Measurements from ENCODE around the gene NOL11.

Gene NOL11

DNA sequence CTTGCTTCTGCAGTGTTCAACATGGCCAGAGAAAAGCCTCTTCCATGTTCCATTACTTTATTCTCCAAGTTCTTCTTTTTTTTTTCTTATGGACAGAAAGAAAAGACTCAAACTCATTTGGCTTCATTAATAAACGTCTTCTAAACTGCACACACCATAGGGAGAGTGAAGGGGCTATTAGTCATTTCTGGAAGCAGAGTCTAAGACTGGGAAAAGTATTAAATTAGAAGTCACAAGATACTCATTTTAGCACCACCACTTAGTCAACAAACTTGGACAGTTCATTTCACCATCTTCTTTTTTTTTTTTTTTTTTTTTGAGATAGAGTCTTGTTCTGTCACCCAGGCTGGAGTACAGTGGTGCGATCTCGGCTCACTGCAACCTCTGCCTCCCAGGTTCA, 52.8 kb downstream of the NOL11 start:
- no peak overlapping the region for H3K9ac ChIP-seq (ENCODE audit: low read length)
- no peak overlapping the region for H3K4me3 ChIP-seq (ENCODE audit: insufficient read depth, low read length, poor library complexity, severe bottlenecking)
- H3K27me3 ChIP-seq (ENCODE audit: low read length): no peaks in the 10 kb centered on the region
- H3K36me3 ChIP-seq (ENCODE audit: low read length): no peaks in the 10 kb centered on the region
- TF ChIP-seq EZH2phosphoT487 (conservative IDR thresholded peaks at IDR 0.05; ENCODE audit: low read length): no peak
- TF ChIP-seq, protein P1, sequence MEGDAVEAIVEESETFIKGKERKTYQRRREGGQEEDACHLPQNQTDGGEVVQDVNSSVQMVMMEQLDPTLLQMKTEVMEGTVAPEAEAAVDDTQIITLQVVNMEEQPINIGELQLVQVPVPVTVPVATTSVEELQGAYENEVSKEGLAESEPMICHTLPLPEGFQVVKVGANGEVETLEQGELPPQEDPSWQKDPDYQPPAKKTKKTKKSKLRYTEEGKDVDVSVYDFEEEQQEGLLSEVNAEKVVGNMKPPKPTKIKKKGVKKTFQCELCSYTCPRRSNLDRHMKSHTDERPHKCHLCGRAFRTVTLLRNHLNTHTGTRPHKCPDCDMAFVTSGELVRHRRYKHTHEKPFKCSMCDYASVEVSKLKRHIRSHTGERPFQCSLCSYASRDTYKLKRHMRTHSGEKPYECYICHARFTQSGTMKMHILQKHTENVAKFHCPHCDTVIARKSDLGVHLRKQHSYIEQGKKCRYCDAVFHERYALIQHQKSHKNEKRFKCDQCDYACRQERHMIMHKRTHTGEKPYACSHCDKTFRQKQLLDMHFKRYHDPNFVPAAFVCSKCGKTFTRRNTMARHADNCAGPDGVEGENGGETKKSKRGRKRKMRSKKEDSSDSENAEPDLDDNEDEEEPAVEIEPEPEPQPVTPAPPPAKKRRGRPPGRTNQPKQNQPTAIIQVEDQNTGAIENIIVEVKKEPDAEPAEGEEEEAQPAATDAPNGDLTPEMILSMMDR (IDR thresholded peaks at IDR 0.05; ENCODE audit: insufficient read depth, low read length, poor library complexity, severe bottlenecking): no peak
- no peaks in the 10 kb centered on the region for H3K9me2 ChIP-seq (replicated peaks; ENCODE audit: insufficient read depth, low read length)
- H3K9me3 ChIP-seq (ENCODE audit: insufficient read depth, low read length): no peaks in the 10 kb centered on the region
- H2AFZ ChIP-seq (ENCODE audit: low read depth, low read length, severe bottlenecking): no peak overlapping the region
- no peaks in the 10 kb centered on the region for H3K79me2 ChIP-seq (ENCODE audit: insufficient read depth, low read length)
- no peaks in the 10 kb centered on the region for H3F3A ChIP-seq (ENCODE audit: insufficient read depth)
- no peaks in the 10 kb centered on the region for H4K20me1 ChIP-seq (ENCODE audit: low read depth, low read length)
- H3K4me2 ChIP-seq (ENCODE audit: low read depth, low read length, poor library complexity, severe bottlenecking): no peak overlapping the region
- H3K27ac ChIP-seq (ENCODE audit: low read depth, low read length): no peak overlapping the region

DNA sequence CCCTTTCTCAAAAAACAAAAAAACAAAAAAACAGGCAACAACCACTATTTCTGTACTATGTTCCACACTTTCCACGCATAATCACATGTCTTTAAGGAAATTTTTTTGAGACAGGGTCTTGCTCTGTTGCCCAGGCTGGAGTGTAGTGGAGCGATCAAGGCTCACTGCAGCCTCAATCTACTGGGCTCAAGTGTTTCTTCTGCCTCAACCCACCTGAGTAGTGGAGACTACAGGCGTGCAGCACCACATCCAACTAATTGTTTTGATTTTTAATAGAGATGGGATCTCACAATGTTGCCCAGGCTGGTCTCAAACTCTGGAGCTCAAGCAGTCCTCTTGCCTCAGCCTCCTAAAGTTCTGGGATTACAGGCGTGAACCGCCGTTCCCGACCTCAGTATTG, 54.9 kb downstream of the NOL11 start:
- H3K27me3 ChIP-seq (ENCODE audit: low read length): no peaks in the 10 kb centered on the region
- H3K9me3 ChIP-seq (ENCODE audit: insufficient read depth, low read length): no peaks in the 10 kb centered on the region
- no peak overlapping the region for H3K4me3 ChIP-seq (ENCODE audit: insufficient read depth, low read length, poor library complexity, severe bottlenecking)

DNA sequence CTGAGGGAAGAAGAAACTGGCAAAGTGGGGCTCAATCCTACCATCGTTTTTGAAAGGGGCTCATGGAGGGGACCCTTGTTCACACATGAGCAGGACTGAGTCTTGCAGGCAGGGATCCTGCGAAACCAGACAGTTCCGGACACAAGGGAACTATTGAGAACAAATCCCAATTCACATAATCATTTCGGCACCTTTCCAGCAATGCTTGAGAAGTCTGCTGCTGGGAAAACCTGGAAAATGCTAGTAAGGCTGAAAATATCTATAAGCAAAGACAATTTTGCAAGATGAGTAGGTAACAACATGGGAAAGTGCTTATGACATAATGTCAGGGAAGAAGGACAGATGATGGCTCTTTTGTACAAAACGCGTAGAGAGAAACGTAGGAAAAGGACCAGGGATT, 55.5 kb downstream of the NOL11 start:
- TF ChIP-seq EZH2phosphoT487 (conservative IDR thresholded peaks at IDR 0.05; ENCODE audit: low read length): no peak
- TF ChIP-seq, protein P1 (IDR thresholded peaks at IDR 0.05; ENCODE audit: insufficient read depth, low read length, poor library complexity, severe bottlenecking): no peak
- Histone ChIP-seq H3K27ac (ENCODE audit: low read depth, low read length) (no peak overlapping the region), H2AFZ (ENCODE audit: low read depth, low read length, severe bottlenecking) (no peak overlapping the region), H3K9me2 (replicated peaks; ENCODE audit: insufficient read depth, low read length) (no peaks in the 10 kb centered on the region), H4K20me1 (ENCODE audit: low read depth, low read length) (no peaks in the 10 kb centered on the region), H3K9ac (ENCODE audit: low read length) (no peak overlapping the region), H3K9me3 (ENCODE audit: insufficient read depth, low read length) (no peaks in the 10 kb centered on the region), H3K4me2 (ENCODE audit: low read depth, low read length, poor library complexity, severe bottlenecking) (no peak overlapping the region), H3K79me2 (ENCODE audit: insufficient read depth, low read length) (no peaks in the 10 kb centered on the region), H3K36me3 (ENCODE audit: low read length) (no peaks in the 10 kb centered on the region), H3K4me3 (ENCODE audit: insufficient read depth, low read length, poor library complexity, severe bottlenecking) (no peak overlapping the region), H3K27me3 (ENCODE audit: low read length) (no peaks in the 10 kb centered on the region), H3F3A (ENCODE audit: insufficient read depth) (no peaks in the 10 kb centered on the region)

More for the DNA sequence above, 54.9 kb downstream of the NOL11 start:
- H2AFZ ChIP-seq (ENCODE audit: low read depth, low read length, severe bottlenecking): no peak overlapping the region
- H3K9ac ChIP-seq (ENCODE audit: low read length): no peak overlapping the region
- H3K27ac ChIP-seq (ENCODE audit: low read depth, low read length): no peak overlapping the region
- no peak overlapping the region for H3K4me2 ChIP-seq (ENCODE audit: low read depth, low read length, poor library complexity, severe bottlenecking)
- no peaks in the 10 kb centered on the region for H3K36me3 ChIP-seq (ENCODE audit: low read length)
- no peaks in the 10 kb centered on the region for H3K79me2 ChIP-seq (ENCODE audit: insufficient read depth, low read length)
- H3F3A ChIP-seq (ENCODE audit: insufficient read depth): no peaks in the 10 kb centered on the region
- no peaks in the 10 kb centered on the region for H3K9me2 ChIP-seq (replicated peaks; ENCODE audit: insufficient read depth, low read length)
- TF ChIP-seq EZH2phosphoT487 (conservative IDR thresholded peaks at IDR 0.05; ENCODE audit: low read length): no peak
- TF ChIP-seq, protein P1 (IDR thresholded peaks at IDR 0.05; ENCODE audit: insufficient read depth, low read length, poor library complexity, severe bottlenecking): no peak
- no peaks in the 10 kb centered on the region for H4K20me1 ChIP-seq (ENCODE audit: low read depth, low read length)

Data from SU-DHL-6 (cell line).